Measurements from ENCODE around the gene TEX264. TPM values are rescaled to one million over a fixed set of nuclear protein-coding genes. Genes with fewer than 3 reads are reported as not detected.

Gene TEX264
- total RNA-seq, 1 experiment from 2014 or later: 44.3 TPM

DNA sequence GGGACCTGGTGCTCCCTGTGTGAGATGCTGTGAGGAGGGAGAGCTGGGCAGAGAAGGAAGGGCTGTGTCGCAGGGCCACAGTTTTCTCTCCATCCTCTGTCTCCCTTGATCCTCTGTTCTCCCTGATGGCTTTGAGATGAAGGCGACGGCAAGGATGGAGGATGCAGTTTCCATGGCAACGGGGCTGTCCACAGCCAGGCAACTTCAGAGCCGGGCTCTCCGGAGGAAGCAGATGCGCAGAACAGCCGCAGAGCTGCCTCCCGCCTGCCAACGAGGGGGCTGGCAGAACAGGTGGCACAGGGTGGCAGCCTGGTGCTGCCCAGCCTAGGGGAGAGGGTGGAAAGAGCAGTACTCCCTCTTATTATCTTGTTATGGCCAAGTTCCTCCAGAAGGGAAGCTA, 25.9 kb downstream of the TEX264 start:
- no peak overlapping the region for H3K4me3 ChIP-seq
- H2AFZ ChIP-seq: no peak overlapping the region
- H3K27me3 ChIP-seq (ENCODE audit: insufficient read depth, low read depth): no peaks in the 10 kb centered on the region
- no peaks in the 10 kb centered on the region for H4K20me1 ChIP-seq (ENCODE audit: insufficient read depth)
- no peak overlapping the region for H3K27ac ChIP-seq
- H3K9me3 ChIP-seq (ENCODE audit: insufficient read depth, low read depth): no peaks in the 10 kb centered on the region
- H3F3A ChIP-seq (ENCODE audit: insufficient read depth, low read depth): no peaks in the 10 kb centered on the region
- CTCF ChIA-PET: no interaction called here
- POLR2A ChIA-PET (ENCODE audit: unreplicated experiment): no interaction called here
- TF ChIP-seq, protein P1, sequence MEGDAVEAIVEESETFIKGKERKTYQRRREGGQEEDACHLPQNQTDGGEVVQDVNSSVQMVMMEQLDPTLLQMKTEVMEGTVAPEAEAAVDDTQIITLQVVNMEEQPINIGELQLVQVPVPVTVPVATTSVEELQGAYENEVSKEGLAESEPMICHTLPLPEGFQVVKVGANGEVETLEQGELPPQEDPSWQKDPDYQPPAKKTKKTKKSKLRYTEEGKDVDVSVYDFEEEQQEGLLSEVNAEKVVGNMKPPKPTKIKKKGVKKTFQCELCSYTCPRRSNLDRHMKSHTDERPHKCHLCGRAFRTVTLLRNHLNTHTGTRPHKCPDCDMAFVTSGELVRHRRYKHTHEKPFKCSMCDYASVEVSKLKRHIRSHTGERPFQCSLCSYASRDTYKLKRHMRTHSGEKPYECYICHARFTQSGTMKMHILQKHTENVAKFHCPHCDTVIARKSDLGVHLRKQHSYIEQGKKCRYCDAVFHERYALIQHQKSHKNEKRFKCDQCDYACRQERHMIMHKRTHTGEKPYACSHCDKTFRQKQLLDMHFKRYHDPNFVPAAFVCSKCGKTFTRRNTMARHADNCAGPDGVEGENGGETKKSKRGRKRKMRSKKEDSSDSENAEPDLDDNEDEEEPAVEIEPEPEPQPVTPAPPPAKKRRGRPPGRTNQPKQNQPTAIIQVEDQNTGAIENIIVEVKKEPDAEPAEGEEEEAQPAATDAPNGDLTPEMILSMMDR (conservative IDR thresholded peaks at IDR 0.05): no peak
- no peak for TF ChIP-seq EZH2 (IDR thresholded peaks at IDR 0.05; ENCODE audit: low read depth)
- DNase-seq: no peak
- H3K4me1 ChIP-seq (replicated peaks; ENCODE audit: insufficient read depth): no peaks in the 10 kb centered on the region
- H3K9me2 ChIP-seq (ENCODE audit: insufficient read depth): no peaks in the 10 kb centered on the region
- H3K36me3 ChIP-seq (ENCODE audit: low read depth): no peaks in the 10 kb centered on the region
- no peak overlapping the region for H3K4me2 ChIP-seq
- no peaks in the 10 kb centered on the region for H3K79me2 ChIP-seq (ENCODE audit: low read depth)
- intact Hi-C loops (cut with micrococcal nuclease; ENCODE audit: unreplicated experiment): no loop called here
- BruUV-seq (replicated peaks): no TSS peak

DNA sequence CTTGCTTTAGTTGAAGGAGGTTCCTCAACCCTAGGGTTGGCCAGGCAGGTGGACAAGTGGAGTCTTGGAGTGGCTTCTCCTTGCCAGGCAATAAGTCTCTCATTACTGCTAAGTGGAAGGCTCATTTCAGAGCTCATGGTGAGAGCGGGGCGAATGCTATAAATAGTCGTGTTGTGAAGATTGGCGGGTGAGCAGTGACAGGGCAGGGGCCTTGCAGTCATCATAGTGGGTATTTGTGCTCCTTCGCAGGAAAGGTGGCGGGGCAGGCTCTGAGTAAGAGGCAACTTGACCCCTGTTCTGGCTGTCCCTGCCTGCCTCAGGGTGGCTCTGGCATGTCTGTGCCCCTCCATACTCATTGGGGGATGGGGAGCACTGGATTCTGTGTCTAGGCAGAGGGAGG, 27.2 kb downstream of the TEX264 start:
- no peaks in the 10 kb centered on the region for H3K9me3 ChIP-seq (ENCODE audit: insufficient read depth, low read depth)
- no peaks in the 10 kb centered on the region for H3K27me3 ChIP-seq (ENCODE audit: insufficient read depth, low read depth)
- H3K4me1 ChIP-seq (replicated peaks; ENCODE audit: insufficient read depth): no peaks in the 10 kb centered on the region
- TF ChIP-seq, protein P1 (conservative IDR thresholded peaks at IDR 0.05): no peak
- no peak for TF ChIP-seq EZH2 (IDR thresholded peaks at IDR 0.05; ENCODE audit: low read depth)
- no peaks in the 10 kb centered on the region for H4K20me1 ChIP-seq (ENCODE audit: insufficient read depth)
- no peaks in the 10 kb centered on the region for H3F3A ChIP-seq (ENCODE audit: insufficient read depth, low read depth)
- intact Hi-C loops (cut with micrococcal nuclease; ENCODE audit: unreplicated experiment): no loop called here
- no peak overlapping the region for H2AFZ ChIP-seq
- H3K27ac ChIP-seq: no peak overlapping the region
- no peaks in the 10 kb centered on the region for H3K79me2 ChIP-seq (ENCODE audit: low read depth)
- ChIA-PET CTCF (interaction anchor here (0.6 kb wide), 1 partner anchor 227 kb away, joined by 4 read pairs; no protein-coding TSS in a partner anchor), POLR2A (ENCODE audit: unreplicated experiment) (no interaction called here)
- H3K9me2 ChIP-seq (ENCODE audit: insufficient read depth): no peaks in the 10 kb centered on the region
- no TSS peak for BruUV-seq (replicated peaks)
- no peak overlapping the region for H3K4me3 ChIP-seq
- H3K4me2 ChIP-seq: no peak overlapping the region
- no peaks in the 10 kb centered on the region for H3K36me3 ChIP-seq (ENCODE audit: low read depth)
- DNase-seq: no peak

DNA sequence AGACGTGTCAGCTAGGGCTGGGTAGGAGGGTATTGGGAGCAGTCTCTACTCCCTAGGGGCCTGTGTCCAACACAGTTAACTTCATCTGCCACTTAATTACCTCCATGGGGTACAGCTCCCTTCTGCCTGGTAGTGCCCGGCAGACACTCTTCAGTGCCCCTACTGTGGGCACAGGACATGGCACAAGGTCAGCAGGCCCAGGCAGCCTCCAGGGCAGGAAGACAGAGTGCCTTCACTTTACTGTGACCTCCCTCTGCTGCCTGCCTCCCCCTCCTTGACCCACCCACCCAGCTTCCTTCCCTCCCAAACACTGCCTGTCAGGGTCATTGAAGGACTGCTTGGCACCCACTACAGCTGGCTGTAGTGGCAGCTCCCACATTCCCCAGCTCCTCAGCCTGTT, 29.4 kb downstream of the TEX264 start:
- no TSS peak for BruUV-seq (replicated peaks)
- H3K36me3 ChIP-seq (ENCODE audit: low read depth): no peaks in the 10 kb centered on the region
- CTCF ChIA-PET: no interaction called here
- POLR2A ChIA-PET (ENCODE audit: unreplicated experiment): no interaction called here
- no peak overlapping the region for H3K4me3 ChIP-seq
- no peaks in the 10 kb centered on the region for H3K79me2 ChIP-seq (ENCODE audit: low read depth)
- H3F3A ChIP-seq (ENCODE audit: insufficient read depth, low read depth): no peaks in the 10 kb centered on the region
- H3K4me2 ChIP-seq: no peak overlapping the region
- no peak overlapping the region for H2AFZ ChIP-seq
- H3K4me1 ChIP-seq (replicated peaks; ENCODE audit: insufficient read depth): no peaks in the 10 kb centered on the region
- intact Hi-C loops (cut with micrococcal nuclease; ENCODE audit: unreplicated experiment): no loop called here
- no peaks in the 10 kb centered on the region for H3K27me3 ChIP-seq (ENCODE audit: insufficient read depth, low read depth)
- no peaks in the 10 kb centered on the region for H3K9me2 ChIP-seq (ENCODE audit: insufficient read depth)
- H4K20me1 ChIP-seq (ENCODE audit: insufficient read depth): no peaks in the 10 kb centered on the region
- DNase-seq: no peak
- H3K27ac ChIP-seq: no peak overlapping the region
- no peaks in the 10 kb centered on the region for H3K9me3 ChIP-seq (ENCODE audit: insufficient read depth, low read depth)
- TF ChIP-seq, protein P1 (conservative IDR thresholded peaks at IDR 0.05): no peak
- TF ChIP-seq EZH2 (IDR thresholded peaks at IDR 0.05; ENCODE audit: low read depth): no peak

Measured in PC-9 (cell line).